Activated naive CD4-positive, alpha-beta T cell treated with anti-CD3 and anti-CD28 coated beads, Interleukin-2, amount 50 U/mL, for 72 hours (primary cell): Measurements from ENCODE around the gene FAM89B. TPM values are rescaled to one million over a fixed set of nuclear protein-coding genes. Genes with fewer than 3 reads are reported as not detected.
"Not testable (repeated sequence)": the region's sequence is repeated elsewhere in the genome, so short reads cannot be mapped to it uniquely, and the experiment has no call there.

Experiments used
- ATAC-seq, 2 donors: fragments of 150-1000 bp; cut with Tn5 transposase; 2 replicates each; pipeline ENCODE4 v1.10.0; 2021; ENCODE audit warnings: mild to moderate bottlenecking in 2 of 2, moderate library complexity in 2 of 2
- DNase-seq, 2 donors: peaks; one replicate each; pipeline ENCODE4 v3.0.0; 2021 to 2022; ENCODE audit warnings: low spot score in 2 of 2
- H3K27ac Mint-ChIP-seq, 2 donors: one replicate each; pipeline ENCODE4 v1.8.0; 2022; ENCODE audit warnings: mild to moderate bottlenecking in 2 of 2, mixed read lengths in 2 of 2
- H3K36me3 Mint-ChIP-seq, 2 donors: one replicate each; pipeline ENCODE4 v1.8.0; 2022; ENCODE audit warnings: mixed read lengths in 2 of 2
- H3K9me3 Mint-ChIP-seq, 2 donors: one replicate each; pipeline ENCODE4 v1.8.0; 2022; ENCODE audit warnings: mixed read lengths in 2 of 2
- total RNA-seq, 2 donors: library from RNA; stranded (reverse); gene quantifications; one replicate each; pipeline ENCODE4 v1.2.3, GENCODE V29; 2022

Gene FAM89B
- 10 to 100 TPM; 32.6 to 47.1 TPM for total RNA-seq

GRCh38 chr11:65572356-65573051, at the start of gene FAM89B:
FAM89B (plus strand) TSS chr11:65572538; CDS start chr11:65572670, 132 bp downstream.
- H3K36me3 Mint-ChIP-seq = peaks cover 25 to 31% of the 10 kb centered on the region in 2 donors
- no peaks in the 10 kb centered on the region for H3K9me3 Mint-ChIP-seq
- ATAC-seq (peak in 1 of 2 donors; percentile 20), DNase-seq (peak; percentile 81 to 92)
- peak within 1 kb of the TSS; percentile 87 to 97 for H3K27ac Mint-ChIP-seq

- ATAC-seq = peak; percentile 19 to 23
- H3K27ac Mint-ChIP-seq = peak overlapping the region; percentile 73 to 85
- not testable (repeated sequence) for H3K36me3 Mint-ChIP-seq, H3K9me3 Mint-ChIP-seq, DNase-seq
Measured at GRCh38 chr11:65522718-65523630, 49.4 kb upstream of the FAM89B start.

DNA sequence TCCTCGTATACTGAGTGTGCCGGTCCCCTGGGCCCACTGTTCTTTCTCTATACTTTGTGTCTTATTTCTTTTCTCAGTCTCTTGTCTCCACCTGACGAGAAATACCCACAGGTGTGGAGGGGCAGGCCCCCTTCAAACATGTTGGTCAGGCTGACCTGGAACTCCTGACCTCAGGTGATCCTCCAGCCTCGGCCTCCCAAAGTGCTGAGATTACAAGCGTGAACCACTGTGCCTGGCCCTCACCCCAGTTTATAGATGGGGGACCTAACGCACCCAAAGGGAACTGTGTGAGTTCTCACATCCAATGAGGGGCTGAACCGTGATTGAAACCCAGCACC, 48.7 kb upstream of the FAM89B start:
- H3K27ac Mint-ChIP-seq = peak overlapping the region; percentile 73 to 85
- DNase-seq, H3K9me3 Mint-ChIP-seq, H3K36me3 Mint-ChIP-seq: not testable (repeated sequence)
- peak in 1 of 2 donors; percentile 12 for ATAC-seq

- DNase-seq (no peak), ATAC-seq (peak; percentile 7 to 36)
- Mint-ChIP-seq H3K36me3 (peaks cover 5% of the 10 kb centered on the region in 2 donors), H3K9me3 (no peaks in the 10 kb centered on the region), H3K27ac (peak overlapping the region; percentile 73 to 90)
Measured at GRCh38 chr11:65524014-65524740, 48.2 kb upstream of the FAM89B start.

GRCh38 chr11:65524741-65525545, 47.4 kb upstream of the FAM89B start, which contains the start of gene SCYL1:
SCYL1 (plus strand) TSS chr11:65525083; CDS start chr11:65525154, 71 bp downstream.
- peak within 1 kb of the TSS; percentile 83 to 93 for H3K27ac Mint-ChIP-seq
- H3K36me3 Mint-ChIP-seq = peaks cover 5% of the 10 kb centered on the region in 2 donors
- DNase-seq (peak; percentile 79 to 80), ATAC-seq (peak; percentile 82 to 85)
- no peaks in the 10 kb centered on the region for H3K9me3 Mint-ChIP-seq

GRCh38 chr11:65525546-65526480, 46.5 kb upstream of the FAM89B start:
- Mint-ChIP-seq H3K27ac (peak overlapping the region; percentile 83 to 93), H3K36me3 (peaks cover 5% of the 10 kb centered on the region in 2 donors), H3K9me3 (no peaks in the 10 kb centered on the region)
- no peak for ATAC-seq
- DNase-seq = no peak

DNA sequence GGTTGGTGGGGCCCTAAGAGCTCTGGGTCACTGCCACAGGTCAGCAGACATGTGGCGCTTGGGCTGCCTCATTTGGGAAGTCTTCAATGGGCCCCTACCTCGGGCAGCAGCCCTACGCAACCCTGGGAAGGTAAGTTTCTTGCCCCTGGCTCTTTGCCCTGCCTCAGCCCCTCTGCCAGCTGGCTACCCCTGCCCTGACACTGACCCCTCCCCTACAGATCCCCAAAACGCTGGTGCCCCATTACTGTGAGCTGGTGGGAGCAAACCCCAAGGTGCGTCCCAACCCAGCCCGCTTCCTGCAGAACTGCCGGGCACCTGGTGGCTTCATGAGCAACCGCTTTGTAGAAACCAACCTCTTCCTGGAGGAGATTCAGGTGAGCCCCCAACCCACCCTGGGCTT, 45.6 kb upstream of the FAM89B start:
- DNase-seq = no peak
- Mint-ChIP-seq H3K9me3 (no peaks in the 10 kb centered on the region), H3K27ac (no peak overlapping the region), H3K36me3 (peaks cover 5% of the 10 kb centered on the region in 2 donors)
- no peak for ATAC-seq

DNA sequence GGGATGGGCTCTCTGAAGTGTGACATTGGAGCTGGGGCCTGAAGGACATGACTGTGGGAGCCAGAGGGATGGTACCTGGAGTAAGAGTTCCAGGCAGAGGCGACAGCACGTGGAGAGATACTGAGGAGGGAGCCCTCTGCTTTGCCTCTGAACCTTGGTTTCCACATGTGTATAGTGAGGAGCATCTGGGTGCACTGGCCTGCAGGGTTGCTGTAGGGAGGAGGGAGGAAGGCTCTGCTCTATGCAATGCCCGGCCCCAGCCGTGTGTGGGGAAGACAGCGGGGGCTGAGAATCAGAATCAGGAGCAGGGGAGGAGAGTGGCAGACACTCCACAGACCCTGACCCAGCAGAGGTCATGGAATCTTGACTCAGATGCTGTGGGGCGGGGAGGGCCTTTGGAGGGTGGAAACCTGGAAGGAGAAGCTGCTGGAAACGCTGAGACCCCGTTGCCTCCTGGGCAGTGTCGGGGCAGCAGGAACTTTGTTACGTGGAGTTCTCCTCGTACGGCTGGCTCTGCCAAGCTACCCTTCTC, 43.5 kb upstream of the FAM89B start:
- Mint-ChIP-seq H3K27ac (peak overlapping the region in 1 of 2 donors; percentile 39), H3K9me3 (no peaks in the 10 kb centered on the region), H3K36me3 (peaks cover 5% of the 10 kb centered on the region in 2 donors)
- DNase-seq = no peak
- no peak for ATAC-seq

- H3K9me3 Mint-ChIP-seq = no peaks in the 10 kb centered on the region
- peaks cover under 1 to 5% of the 10 kb centered on the region in 2 donors for H3K36me3 Mint-ChIP-seq
- H3K27ac Mint-ChIP-seq = peak overlapping the region; percentile 61 to 72
- ATAC-seq (no peak), DNase-seq (no peak)
Measured at GRCh38 chr11:65529475-65530156, 42.7 kb upstream of the FAM89B start.

DNA sequence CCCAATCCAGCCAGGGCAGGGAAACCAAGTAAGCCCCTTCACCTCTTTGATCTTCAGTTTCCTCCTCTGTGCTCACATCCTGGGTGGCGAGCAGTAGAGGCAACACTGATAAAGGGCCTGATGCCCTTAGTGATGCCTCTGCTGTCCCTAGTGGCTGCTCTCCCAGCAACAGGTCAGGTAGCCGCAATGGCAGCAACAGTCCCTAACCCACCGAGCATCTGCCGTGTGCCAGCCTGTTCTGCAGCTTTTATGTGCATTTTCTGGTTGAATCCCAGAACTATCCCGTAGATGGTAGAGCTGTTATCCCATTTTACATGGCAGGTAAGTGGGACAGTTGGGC, 42.2 kb upstream of the FAM89B start:
- Mint-ChIP-seq H3K9me3 (no peaks in the 10 kb centered on the region), H3K36me3 (peaks cover 0 to 5% of the 10 kb centered on the region in 2 donors), H3K27ac (peak overlapping the region; percentile 61 to 72)
- peak; percentile 27 to 66 for ATAC-seq
- DNase-seq = no peak

DNA sequence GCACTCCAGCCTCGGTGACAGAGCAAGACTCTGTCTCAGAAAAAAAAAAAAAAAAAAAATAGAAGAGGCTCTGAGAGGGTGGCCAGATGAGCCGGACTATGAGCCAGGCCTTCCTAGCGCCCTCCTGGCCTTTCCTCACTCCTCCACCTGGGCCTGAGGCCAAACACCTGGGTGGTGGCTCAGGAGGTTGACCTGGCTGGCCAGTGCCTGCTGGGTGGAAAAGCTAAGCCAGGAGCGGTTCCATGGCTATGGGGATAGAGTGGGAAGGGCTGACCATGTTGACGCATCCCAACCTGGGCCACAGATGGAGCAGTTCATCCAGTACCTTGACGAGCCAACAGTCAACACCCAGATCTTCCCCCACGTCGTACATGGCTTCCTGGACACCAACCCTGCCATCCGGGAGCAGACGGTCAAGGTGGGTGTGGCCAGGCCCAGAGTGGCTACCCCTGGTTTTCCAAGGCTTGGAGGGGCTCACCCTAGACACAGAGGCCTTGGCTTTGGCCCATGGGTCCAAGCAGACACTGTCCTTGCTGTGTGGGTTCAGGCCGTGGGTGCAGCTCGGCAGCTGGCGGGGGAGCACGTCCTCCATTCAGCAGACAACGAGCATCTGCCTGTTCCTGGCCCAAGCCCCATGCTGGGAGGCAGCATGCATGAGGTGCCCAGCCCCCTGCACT, 39.8 kb upstream of the FAM89B start:
- ATAC-seq = no peak
- no peaks in the 10 kb centered on the region for H3K9me3 Mint-ChIP-seq
- DNase-seq = no peak
- H3K36me3 Mint-ChIP-seq = no peaks in the 10 kb centered on the region
- no peak overlapping the region for H3K27ac Mint-ChIP-seq

DNA sequence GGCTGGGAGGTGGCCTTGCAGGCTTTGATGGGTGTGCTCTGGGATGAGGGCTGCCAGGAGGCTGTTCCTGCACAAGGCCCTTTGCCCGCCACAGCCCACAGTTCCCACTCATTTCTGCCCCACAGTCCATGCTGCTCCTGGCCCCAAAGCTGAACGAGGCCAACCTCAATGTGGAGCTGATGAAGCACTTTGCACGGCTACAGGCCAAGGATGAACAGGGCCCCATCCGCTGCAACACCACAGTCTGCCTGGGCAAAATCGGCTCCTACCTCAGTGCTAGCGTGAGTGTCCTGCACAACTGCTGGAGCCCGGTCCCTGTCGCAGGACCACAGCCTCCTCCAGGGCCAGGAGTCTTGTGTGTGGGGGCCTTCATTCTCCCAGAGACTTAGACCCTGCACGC, 37.2 kb upstream of the FAM89B start:
- H3K9me3 Mint-ChIP-seq = no peaks in the 10 kb centered on the region

DNA sequence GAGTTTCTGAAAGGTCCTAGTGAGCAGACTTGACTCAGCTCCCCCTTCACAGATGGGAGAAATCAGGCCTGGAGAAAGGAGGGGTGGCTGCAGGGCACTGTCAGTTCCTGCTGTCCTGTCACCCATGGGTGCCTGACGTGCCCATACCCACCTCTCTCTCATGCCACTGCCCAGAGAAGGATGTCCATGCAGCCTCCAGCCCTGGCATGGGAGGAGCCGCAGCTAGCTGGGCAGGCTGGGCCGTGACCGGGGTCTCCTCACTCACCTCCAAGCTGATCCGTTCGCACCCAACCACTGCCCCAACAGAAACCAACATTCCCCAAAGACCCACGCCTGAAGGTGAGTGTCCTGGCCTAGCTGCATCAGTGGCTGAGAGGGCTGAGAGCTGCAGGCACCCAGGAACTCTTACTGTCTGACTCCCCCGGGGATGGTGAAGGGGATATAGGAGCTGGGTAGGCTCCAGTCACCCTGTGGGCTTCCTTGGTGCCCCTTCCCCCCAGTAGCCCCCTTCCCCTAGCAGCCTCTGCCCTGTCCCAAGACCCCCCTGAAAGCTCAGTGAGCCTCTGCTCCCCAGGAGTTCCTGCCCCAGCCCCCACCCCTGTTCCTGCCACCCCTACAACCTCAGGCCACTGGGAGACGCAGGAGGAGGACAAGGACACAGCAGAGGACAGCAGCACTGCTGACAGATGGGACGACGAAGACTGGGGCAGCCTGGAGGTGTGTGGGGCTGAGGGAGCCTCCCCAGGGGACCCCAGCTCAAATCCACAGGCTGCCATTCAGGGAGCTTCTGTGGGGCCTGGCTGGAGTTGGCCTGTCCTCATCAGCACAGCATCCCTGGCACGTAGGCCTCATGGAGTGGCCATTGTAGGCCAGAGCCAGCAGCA, 35.7 kb upstream of the FAM89B start:
- no peak for ATAC-seq
- peak overlapping the region; percentile 8 to 68 for H3K27ac Mint-ChIP-seq

More for the DNA sequence above, 37.2 kb upstream of the FAM89B start:
- peak overlapping the region; percentile 8 to 61 for H3K27ac Mint-ChIP-seq
- no peak for DNase-seq
- ATAC-seq = no peak
- H3K36me3 Mint-ChIP-seq = no peaks in the 10 kb centered on the region

More for the DNA sequence above, 35.7 kb upstream of the FAM89B start:
- no peaks in the 10 kb centered on the region for H3K9me3 Mint-ChIP-seq
- no peak for DNase-seq
- no peaks in the 10 kb centered on the region for H3K36me3 Mint-ChIP-seq
